NCI-H2081 treated with DMSO at 0.1 percent for 48 hours (cell line): ENCODE data around the gene BARD1.
"Not testable (repeated sequence)": the region's sequence is repeated elsewhere in the genome, so short reads cannot be mapped to it uniquely, and the experiment has no call there.

Experiments
- DNase-seq: peaks from one replicate; lab custom pipeline; 2025; lab: John Stamatoyannopoulos, UW

The BARD1 gene

GRCh38 chr2:214808981-214809750, at the start of gene BARD1:
TSS of gene BARD1 (minus strand) at chr2:214809683. CDS start at chr2:214809569, 114 bp downstream.
- no peak for DNase-seq

GRCh38 chr2:214856137-214856536, 46.7 kb upstream of the BARD1 start:
- no peak for DNase-seq

GRCh38 chr2:214853906-214854305, 44.4 kb upstream of the BARD1 start:
- no peak for DNase-seq

- no peak for DNase-seq
Measured at GRCh38 chr2:214843823-214844222, 34.3 kb upstream of the BARD1 start.

GRCh38 chr2:214839464-214839863, 30.0 kb upstream of the BARD1 start:
- no peak for DNase-seq

GRCh38 chr2:214837466-214837865, 28.0 kb upstream of the BARD1 start:
- DNase-seq, result no peak

GRCh38 chr2:214836568-214836967, 27.1 kb upstream of the BARD1 start:
- no peak for DNase-seq

- no peak for DNase-seq
Measured at GRCh38 chr2:214830794-214831346, 21.4 kb upstream of the BARD1 start.

- DNase-seq, result no peak
Measured at GRCh38 chr2:214816008-214816533, 6.6 kb upstream of the BARD1 start.

GRCh38 chr2:214810671-214811070, 1.2 kb upstream of the BARD1 start:
- no peak for DNase-seq

- DNase-seq, result peak; percentile 48
Measured at GRCh38 chr2:214809751-214810564, 475 bp upstream of the BARD1 start.

- no peak for DNase-seq
Measured at GRCh38 chr2:214807653-214808052, 1.8 kb downstream of the BARD1 start.

- no peak for DNase-seq
Measured at GRCh38 chr2:214801768-214802397, 7.6 kb downstream of the BARD1 start.

- DNase-seq, result no peak
Measured at GRCh38 chr2:214801068-214801467, 8.4 kb downstream of the BARD1 start.

GRCh38 chr2:214800180-214800579, 9.3 kb downstream of the BARD1 start:
- no peak for DNase-seq

- DNase-seq, result no peak
Measured at GRCh38 chr2:214796911-214797310, 12.6 kb downstream of the BARD1 start.

GRCh38 chr2:214783181-214783580, 26.3 kb downstream of the BARD1 start:
- not testable (repeated sequence) for DNase-seq

- no peak for DNase-seq
Measured at GRCh38 chr2:214782671-214783070, 26.8 kb downstream of the BARD1 start.

- no peak for DNase-seq
Measured at GRCh38 chr2:214781226-214781625, 28.3 kb downstream of the BARD1 start.

- no peak for DNase-seq
Measured at GRCh38 chr2:214775971-214776370, 33.5 kb downstream of the BARD1 start.

- no peak for DNase-seq
Measured at GRCh38 chr2:214774108-214774507, 35.4 kb downstream of the BARD1 start.

GRCh38 chr2:214772443-214773015, 37.0 kb downstream of the BARD1 start:
- DNase-seq, result no peak
